B cell (primary cell): ENCODE results near the gene CCDC63.

Source experiments
- CTCF ChIP-seq: fragments of 200-600 bp; IDR thresholded peaks from one replicate; pipeline ENCODE4 v1.8.0; 2022; ENCODE audit warnings: antibody characterized with exemption, mild to moderate bottlenecking
- EZH2 ChIP-seq: IDR thresholded peaks from 2 replicates; pipeline ENCODE4 v1.6.1; 2012; ENCODE audit warnings: borderline replicate concordance, low read depth, mild to moderate bottlenecking, moderate library complexity, low read length; ENCODE audit not compliant: insufficient read depth, poor library complexity, severe bottlenecking

GRCh38 chr12:110846615-110847566 is at the start of gene CCDC63:
- TF ChIP-seq EZH2 (no peak), CTCF (peak; percentile 47)
